GM10266 (cell line): ENCODE measurements around the gene CCDC70.

ENCODE experiments used
- DNase-seq: peaks from one replicate; pipeline ENCODE4 v3.0.0; 2012; ENCODE audit errors: extremely low spot score
- CTCF ChIP-seq: IDR thresholded peaks from 2 replicates; pipeline ENCODE4 v1.5.1; 2012; ENCODE audit warnings: mild to moderate bottlenecking, low read depth; ENCODE audit not compliant: control insufficient read depth, insufficient read depth; ENCODE audit errors: missing control alignments

The CCDC70 gene

DNA sequence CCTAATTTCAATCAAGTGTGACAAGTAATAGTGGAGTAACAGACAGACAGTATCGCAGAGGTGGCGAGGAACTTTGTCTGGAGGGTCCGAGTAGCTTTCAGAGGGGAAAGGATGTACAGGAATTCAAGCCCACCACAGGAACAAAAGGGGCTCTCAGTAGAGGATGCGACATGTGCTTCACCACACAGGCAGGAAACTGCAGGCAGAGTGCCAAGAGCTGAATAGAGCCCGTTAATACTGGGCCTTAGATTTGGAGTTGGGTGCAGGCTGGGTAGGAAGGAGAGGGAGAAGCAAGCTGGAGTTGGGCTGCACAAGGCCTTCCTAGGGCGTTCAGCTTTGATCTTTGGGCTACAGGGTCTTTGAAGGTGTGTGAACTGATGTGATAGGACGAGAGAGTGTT is 1.2 kb downstream of the CCDC70 start:
- no peak for TF ChIP-seq CTCF
- no peak for DNase-seq

DNA sequence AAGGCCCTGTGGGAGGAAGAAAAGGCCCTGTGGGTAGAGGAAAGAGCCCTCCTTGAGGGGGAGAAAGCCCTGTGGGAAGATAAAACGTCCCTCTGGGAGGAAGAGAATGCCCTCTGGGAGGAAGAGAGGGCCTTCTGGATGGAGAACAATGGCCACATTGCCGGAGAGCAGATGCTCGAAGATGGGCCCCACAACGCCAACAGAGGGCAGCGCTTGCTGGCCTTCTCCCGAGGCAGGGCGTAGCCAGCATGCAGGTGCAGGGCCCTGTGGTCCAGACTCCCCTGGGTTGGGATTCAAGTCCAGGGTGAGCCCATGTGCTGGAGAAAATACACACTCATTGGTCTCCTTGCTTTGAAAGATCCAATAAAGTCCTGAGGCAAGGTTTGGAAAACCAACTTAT is 4.1 kb downstream of the CCDC70 start:
- no peak for TF ChIP-seq CTCF

DNA sequence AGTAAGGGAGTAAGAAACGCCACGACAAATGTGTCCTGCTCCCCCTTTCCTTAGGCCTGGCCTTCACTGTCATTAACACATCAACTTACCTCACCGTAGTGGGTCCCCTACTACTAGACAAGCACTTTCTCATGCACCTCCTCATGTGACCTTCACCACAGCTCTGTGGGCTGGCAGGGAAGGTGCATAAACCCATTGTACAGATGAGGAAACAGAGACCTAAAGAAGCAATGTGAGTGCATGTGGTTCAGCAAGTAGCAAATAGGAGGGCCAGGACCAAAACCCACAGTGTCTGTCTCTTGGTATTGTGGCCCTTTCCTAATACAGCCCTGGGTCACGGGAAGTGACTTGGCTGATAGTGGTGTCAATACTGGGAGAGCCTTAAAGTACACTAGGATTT is 5.3 kb downstream of the CCDC70 start:
- TF ChIP-seq CTCF, result no peak
- DNase-seq, result no peak

More for the DNA sequence above, 4.1 kb downstream of the CCDC70 start:
- DNase-seq, result no peak

DNA sequence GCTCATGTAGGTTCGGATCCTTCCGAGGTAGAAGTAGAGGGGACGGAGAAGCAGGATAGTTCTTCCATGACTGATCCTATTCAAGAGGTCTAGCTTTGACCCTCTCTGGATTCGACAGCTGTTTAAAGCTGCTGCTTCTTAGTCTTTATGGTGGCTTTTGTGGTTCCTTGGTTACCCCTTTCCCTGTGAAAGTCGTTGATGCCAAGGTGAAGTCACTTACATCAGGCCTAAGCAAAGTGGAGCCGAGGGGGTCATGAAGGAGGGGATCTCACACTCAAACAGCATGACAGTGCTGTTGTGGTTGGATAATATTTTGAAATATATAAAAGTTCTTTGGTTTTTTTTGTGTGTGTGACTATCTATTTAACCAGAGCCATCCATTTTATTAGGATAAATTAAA is 8.1 kb downstream of the CCDC70 start:
- no peak for DNase-seq

GRCh38 chr13:51870616-51871015 is 8.8 kb downstream of the CCDC70 start:
- TF ChIP-seq CTCF, result no peak
- DNase-seq, result no peak

More for the DNA sequence above, 8.1 kb downstream of the CCDC70 start:
- TF ChIP-seq CTCF, result no peak

- TF ChIP-seq CTCF, result no peak
- DNase-seq, result no peak
Observed at GRCh38 chr13:51873117-51873798, 11.5 kb downstream of the CCDC70 start.

DNA sequence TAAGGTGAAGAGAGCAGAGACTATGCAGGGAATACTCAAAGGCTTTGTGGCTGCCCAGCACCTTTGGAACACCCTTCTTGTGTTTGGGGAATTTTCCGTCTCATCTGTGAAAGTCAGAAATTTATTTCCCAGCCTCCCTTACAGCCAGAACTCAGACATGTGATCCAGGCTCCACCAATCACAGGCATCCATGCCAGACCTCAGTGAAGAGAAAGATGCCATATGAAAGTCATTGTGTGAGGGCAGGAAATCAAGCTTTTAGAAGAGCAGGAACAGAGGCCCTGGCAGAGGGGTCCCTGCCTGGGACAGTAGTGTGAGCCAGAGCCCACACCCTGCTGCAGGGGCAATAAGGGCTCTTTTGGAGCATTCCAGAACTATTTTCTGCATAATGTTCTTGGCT is 12.1 kb downstream of the CCDC70 start:
- TF ChIP-seq CTCF, result no peak
- no peak for DNase-seq
